ENCODE results near the gene RIMS3. TPM values are rescaled to one million over a fixed set of nuclear protein-coding genes. Genes with fewer than 3 reads are reported as not detected.
"Not testable (repeated sequence)": the region's sequence is repeated elsewhere in the genome, so short reads cannot be mapped to it uniquely, and the experiment has no call there.

RIMS3 gene
- total RNA-seq, 1 donor from 2014 or later = 7.2 TPM

- Mint-ChIP-seq H3K9me3 (ENCODE audit: low read depth) (no peaks in the 10 kb centered on the region), H3K4me3 (ENCODE audit: low read depth) (no peak overlapping the region), H3K27ac (no peak overlapping the region), H3K27me3 (peaks cover 2% of the 10 kb centered on the region), H3K36me3 (ENCODE audit: insufficient read depth) (no peaks in the 10 kb centered on the region), H3K4me1 (ENCODE audit: low read depth) (no peaks in the 10 kb centered on the region)
- TF ChIP-seq CTCF (IDR thresholded peaks at IDR 0.05; ENCODE audit: unreplicated experiment) = no peak
- DNase-seq (ENCODE audit: low spot score, unreplicated experiment) = no peak
These were observed 30.4 kb downstream of the RIMS3 start for GRCh38 chr1:40634901-40635655.

GRCh38 chr1:40633931-40634376 lies 31.5 kb downstream of the RIMS3 start:
- DNase-seq (ENCODE audit: low spot score, unreplicated experiment) = no peak
- no peak overlapping the region for H3K27ac Mint-ChIP-seq

GRCh38 chr1:40633523-40633922 lies 32.0 kb downstream of the RIMS3 start:
- Mint-ChIP-seq H3K4me1 (ENCODE audit: low read depth) (no peaks in the 10 kb centered on the region), H3K9me3 (ENCODE audit: low read depth) (no peaks in the 10 kb centered on the region), H3K36me3 (ENCODE audit: insufficient read depth) (no peaks in the 10 kb centered on the region), H3K4me3 (ENCODE audit: low read depth) (no peak overlapping the region), H3K27me3 (peaks cover 2% of the 10 kb centered on the region), H3K27ac (no peak overlapping the region)
- TF ChIP-seq CTCF (IDR thresholded peaks at IDR 0.05; ENCODE audit: unreplicated experiment) = no peak
- no peak for DNase-seq (ENCODE audit: low spot score, unreplicated experiment)

More at GRCh38 chr1:40633931-40634376, 31.5 kb downstream of the RIMS3 start:
- no peak for TF ChIP-seq CTCF (IDR thresholded peaks at IDR 0.05; ENCODE audit: unreplicated experiment)
- H3K9me3 Mint-ChIP-seq (ENCODE audit: low read depth) = no peaks in the 10 kb centered on the region
- H3K36me3 Mint-ChIP-seq (ENCODE audit: insufficient read depth) = no peaks in the 10 kb centered on the region
- peaks cover 2% of the 10 kb centered on the region for H3K27me3 Mint-ChIP-seq
- no peaks in the 10 kb centered on the region for H3K4me1 Mint-ChIP-seq (ENCODE audit: low read depth)
- H3K4me3 Mint-ChIP-seq (ENCODE audit: low read depth) = no peak overlapping the region

- Mint-ChIP-seq H3K27ac (no peak overlapping the region), H3K36me3 (ENCODE audit: insufficient read depth) (no peaks in the 10 kb centered on the region), H3K4me1 (ENCODE audit: low read depth) (no peaks in the 10 kb centered on the region), H3K4me3 (ENCODE audit: low read depth) (no peak overlapping the region), H3K27me3 (peaks cover 4% of the 10 kb centered on the region), H3K9me3 (ENCODE audit: low read depth) (no peaks in the 10 kb centered on the region)
- DNase-seq (ENCODE audit: low spot score, unreplicated experiment) = peak; percentile 37
- TF ChIP-seq CTCF (IDR thresholded peaks at IDR 0.05; ENCODE audit: unreplicated experiment) = peak; percentile 66
These were observed 34.8 kb downstream of the RIMS3 start for GRCh38 chr1:40630488-40631223.

- H3K4me1 Mint-ChIP-seq (ENCODE audit: low read depth); DNase-seq (ENCODE audit: low spot score, unreplicated experiment); H3K4me3 Mint-ChIP-seq (ENCODE audit: low read depth); H3K27me3 Mint-ChIP-seq; H3K36me3 Mint-ChIP-seq (ENCODE audit: insufficient read depth); H3K27ac Mint-ChIP-seq; H3K9me3 Mint-ChIP-seq (ENCODE audit: low read depth): not testable (repeated sequence)
These were observed 35.9 kb downstream of the RIMS3 start for GRCh38 chr1:40629546-40629945.

Data from progenitor cell of endocrine pancreas (in vitro differentiated cells).